HG03060 (cell line): ENCODE results near the gene DZIP1L.
"Not testable (repeated sequence)": the region's sequence is repeated elsewhere in the genome, so short reads cannot be mapped to it uniquely, and the experiment has no call there.

Source experiments
- ATAC-seq: cut with Tn5 transposase; IDR thresholded peaks from one replicate; pipeline ENCODE4 v1.9.1; 2021; ENCODE audit warnings: low read depth, moderate number of reproducible peaks; ENCODE audit not compliant: unreplicated experiment

DZIP1L gene

GRCh38 chr3:138114988-138115971, at the start of gene DZIP1L:
Gene DZIP1L, minus strand, starts transcription at chr3:138115608. Its CDS starts 11,637 bp downstream, at chr3:138103971.
- no peak for ATAC-seq

- no peak for ATAC-seq
Measured at GRCh38 chr3:138165061-138165460, 49.7 kb upstream of the DZIP1L start.

GRCh38 chr3:138157743-138158142, 42.3 kb upstream of the DZIP1L start:
- no peak for ATAC-seq

- no peak for ATAC-seq
Measured at GRCh38 chr3:138154534-138154933, 39.1 kb upstream of the DZIP1L start.

- ATAC-seq, result no peak
Measured at GRCh38 chr3:138148503-138148902, 33.1 kb upstream of the DZIP1L start.

- ATAC-seq, result not testable (repeated sequence)
Measured at GRCh38 chr3:138142181-138142580, 26.8 kb upstream of the DZIP1L start.

- ATAC-seq, result no peak
Measured at GRCh38 chr3:138140940-138141339, 25.5 kb upstream of the DZIP1L start.

GRCh38 chr3:138139691-138140090, 24.3 kb upstream of the DZIP1L start:
- ATAC-seq, result no peak

- no peak for ATAC-seq
Measured at GRCh38 chr3:138137861-138138260, 22.5 kb upstream of the DZIP1L start.

GRCh38 chr3:138136201-138136600, 20.8 kb upstream of the DZIP1L start:
- ATAC-seq, result no peak

GRCh38 chr3:138135833-138136194, 20.4 kb upstream of the DZIP1L start:
- no peak for ATAC-seq

- ATAC-seq, result no peak
Measured at GRCh38 chr3:138135146-138135832, 19.9 kb upstream of the DZIP1L start.

- ATAC-seq, result no peak
Measured at GRCh38 chr3:138132239-138132638, 16.8 kb upstream of the DZIP1L start, which contains the start of gene A4GNT. Gene A4GNT, minus strand, starts transcription at chr3:138132390. Its CDS starts 1,134 bp downstream, at chr3:138131256.

- no peak for ATAC-seq
Measured at GRCh38 chr3:138127636-138128365, 12.4 kb upstream of the DZIP1L start.

GRCh38 chr3:138125548-138126221, 10.3 kb upstream of the DZIP1L start:
- ATAC-seq, result no peak

- no peak for ATAC-seq
Measured at GRCh38 chr3:138124706-138125355, 9.4 kb upstream of the DZIP1L start.

- ATAC-seq, result no peak
Measured at GRCh38 chr3:138124188-138124587, 8.8 kb upstream of the DZIP1L start.

- no peak for ATAC-seq
Measured at GRCh38 chr3:138119423-138119766, 4.0 kb upstream of the DZIP1L start.

GRCh38 chr3:138118612-138119422, 3.4 kb upstream of the DZIP1L start:
- ATAC-seq, result no peak
